Measurements from ENCODE around the gene TROAP. TPM values are rescaled to one million over a fixed set of nuclear protein-coding genes. Genes with fewer than 3 reads are reported as not detected.

Gene TROAP
- total RNA-seq (2013), result 0.23 TPM
- polyA plus RNA-seq (under 1 TPM in 1 of 3 donors, not detected in 2; 0.05 TPM), polyA minus RNA-seq (0.14 and 0.48 TPM in 2 replicates), total RNA-seq (0.08 to 13.2 (median 0.20) reads per million in 11 experiments)

DNA sequence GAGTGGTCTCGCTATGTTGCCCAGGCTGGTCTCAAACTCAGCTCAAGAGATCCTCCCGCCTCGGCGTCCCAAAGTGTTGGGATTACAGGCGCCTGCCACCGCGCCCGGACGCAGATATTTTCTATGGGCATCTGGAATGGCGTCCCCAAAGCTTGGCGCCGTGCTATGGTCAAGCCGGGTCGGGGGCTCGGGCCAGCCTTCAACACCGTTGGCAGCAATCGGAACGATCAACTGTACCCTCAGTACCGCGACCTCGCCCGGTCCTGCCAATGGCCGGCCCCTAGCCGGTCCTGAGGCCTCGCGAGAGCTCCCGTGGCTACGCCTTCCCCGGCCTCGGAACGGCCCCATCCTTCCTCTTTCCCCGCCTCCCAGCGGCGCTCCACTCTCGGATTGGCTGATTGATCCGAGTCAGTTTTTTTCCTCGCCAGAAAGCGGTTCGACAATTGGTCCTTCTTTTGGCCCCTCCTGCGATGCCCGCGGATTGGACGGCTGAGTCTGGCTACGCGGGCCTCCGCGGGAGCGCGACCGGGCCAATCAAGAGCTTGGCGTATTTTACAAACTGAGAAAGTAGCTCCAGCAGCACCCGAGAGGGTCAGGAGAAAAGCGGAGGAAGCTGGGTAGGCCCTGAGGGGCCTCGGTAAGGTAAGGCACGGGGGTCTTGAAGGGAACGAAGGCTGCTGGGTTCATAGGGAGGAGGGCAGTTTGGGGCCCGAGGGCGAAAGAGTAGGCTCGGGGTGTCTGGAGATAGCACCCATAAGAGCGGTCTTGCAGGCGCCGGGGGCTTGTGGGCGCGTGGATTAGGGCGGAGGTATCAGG lies at the start of gene TROAP:
TROAP (plus strand) TSS at position 548 of the 816 bp plus-strand sequence. CDS start 354 bp downstream, outside the sequence.
- intact Hi-C loops (cut with micrococcal nuclease), result no loop called here
- WGBS (ENCODE audit: insufficient coverage), result under 1% methylated on average over 63 of the region's 65 CpGs
- H3K9ac ChIP-seq (ENCODE audit: insufficient read depth, low read length, poor library complexity, severe bottlenecking), result peak within 1 kb of the TSS; percentile 75
- peaks cover 4 to 10% (median 5%) of the 10 kb centered on the region in 3 donors for H3K27me3 Mint-ChIP-seq (ENCODE audit: low read depth in 3 of 3)
- H3K9me3 Mint-ChIP-seq, result no peaks in the 10 kb centered on the region
- peak within 1 kb of the TSS; percentile 87 for H3K4me2 ChIP-seq (replicated peaks; ENCODE audit: extremely low read depth, low read length, poor library complexity, severe bottlenecking)
- peak within 1 kb of the TSS; percentile 97 to 100 for H3K4me3 Mint-ChIP-seq
- peaks cover 19% of the 10 kb centered on the region for H3K79me2 ChIP-seq (ENCODE audit: insufficient read depth, low read length)
- peak within 1 kb of the TSS; percentile 59 to 93 (median 83) for H3K27ac Mint-ChIP-seq
- H3K36me3 Mint-ChIP-seq, result peaks cover 14 to 32% of the 10 kb centered on the region in 2 donors
- no peaks in the 10 kb centered on the region for H3K9me3 ChIP-seq (replicated peaks in 1 of 2; ENCODE audit: control insufficient read depth in 1 of 2, insufficient read depth in 1 of 2, low read length in 2 of 2)
- DNase-seq, result peak; percentile 97 to 98 (median 97)
- no peaks in the 10 kb centered on the region for H3K27me3 ChIP-seq (ENCODE audit: control insufficient read depth in 2 of 2, insufficient read depth in 2 of 2, low read length in 2 of 2)
- H4K20me1 ChIP-seq (ENCODE audit: insufficient read depth, low read length), result no peaks in the 10 kb centered on the region
- peaks cover 7 to 26% of the 10 kb centered on the region in 2 donors for H3K36me3 ChIP-seq (replicated peaks in 1 of 2; ENCODE audit: control insufficient read depth in 1 of 2, insufficient read depth in 2 of 2, low read length in 2 of 2)
- H3K27ac ChIP-seq (ENCODE audit: low read depth in 1 of 2, low read length in 2 of 2), result peak within 1 kb of the TSS in 1 of 2 donors; percentile 68
- H2AFZ ChIP-seq (ENCODE audit: insufficient read depth, low read depth, low read length, poor library complexity, severe bottlenecking), result peak within 1 kb of the TSS; percentile 87
- H3K4me1 Mint-ChIP-seq, result peaks cover 21% of the 10 kb centered on the region
- peak within 1 kb of the TSS; percentile 63 to 80 (median 64) for H3K4me3 ChIP-seq (replicated peaks in 1 of 3; ENCODE audit: low read depth in 2 of 3, low read length in 3 of 3)
- TF ChIP-seq CTCF (IDR thresholded peaks at IDR 0.05), result no peak
- peaks cover 17 to 21% of the 10 kb centered on the region in 2 donors for H3K4me1 ChIP-seq (ENCODE audit: control insufficient read depth in 1 of 2, insufficient read depth in 2 of 2, low read length in 2 of 2)

GRCh38 chr12:49273726-49274395 lies 49.2 kb upstream of the TROAP start:
- Histone ChIP-seq H3K4me2 (replicated peaks; ENCODE audit: extremely low read depth, low read length, poor library complexity, severe bottlenecking) (no peak overlapping the region), H3K27me3 (ENCODE audit: control insufficient read depth in 2 of 2, insufficient read depth in 2 of 2, low read length in 2 of 2) (no peaks in the 10 kb centered on the region), H3K4me1 (ENCODE audit: control insufficient read depth in 1 of 2, insufficient read depth in 2 of 2, low read length in 2 of 2) (peaks cover 1 to 2% of the 10 kb centered on the region in 2 donors), H3K4me3 (replicated peaks in 1 of 3; ENCODE audit: low read depth in 2 of 3, low read length in 3 of 3) (no peak overlapping the region), H2AFZ (ENCODE audit: insufficient read depth, low read depth, low read length, poor library complexity, severe bottlenecking) (no peak overlapping the region), H3K9ac (ENCODE audit: insufficient read depth, low read length, poor library complexity, severe bottlenecking) (no peak overlapping the region), H4K20me1 (ENCODE audit: insufficient read depth, low read length) (peaks cover 33% of the 10 kb centered on the region), H3K9me3 (replicated peaks in 1 of 2; ENCODE audit: control insufficient read depth in 1 of 2, insufficient read depth in 1 of 2, low read length in 2 of 2) (no peaks in the 10 kb centered on the region), H3K36me3 (replicated peaks in 1 of 2; ENCODE audit: control insufficient read depth in 1 of 2, insufficient read depth in 2 of 2, low read length in 2 of 2) (peaks cover 46 to 54% of the 10 kb centered on the region in 2 donors), H3K79me2 (ENCODE audit: insufficient read depth, low read length) (peaks cover 23% of the 10 kb centered on the region), H3K27ac (ENCODE audit: low read depth in 1 of 2, low read length in 2 of 2) (no peak overlapping the region)
- DNase-seq, result no peak
- Mint-ChIP-seq H3K9me3 (no peaks in the 10 kb centered on the region), H3K36me3 (peaks cover 43 to 53% of the 10 kb centered on the region in 2 donors), H3K27me3 (ENCODE audit: low read depth in 3 of 3) (peaks cover 0 to under 1% (median 0%) of the 10 kb centered on the region in 3 donors), H3K4me3 (no peak overlapping the region), H3K4me1 (peaks cover 5% of the 10 kb centered on the region), H3K27ac (no peak overlapping the region)
- TF ChIP-seq CTCF (IDR thresholded peaks at IDR 0.05), result no peak
- WGBS (ENCODE audit: insufficient coverage), result 100% methylated on average over 3 of the region's 6 CpGs
- intact Hi-C loops (cut with micrococcal nuclease), result no loop called here

All from CD14-positive monocyte (primary cell).